HUES6 (cell line): ENCODE results near the gene XYLB.

Experiments
- H3K27ac ChIP-seq: 2 replicates; pipeline ENCODE4 v1.7.0; 2013; ENCODE audit warnings: low read depth, mild to moderate bottlenecking, low read length, inconsistent platforms
- H3K27me3 ChIP-seq: 2 replicates; pipeline ENCODE4 v1.6.1; 2013; ENCODE audit warnings: low read length; ENCODE audit not compliant: control insufficient read depth, insufficient read depth
- H3K36me3 ChIP-seq: 2 replicates; pipeline ENCODE4 v1.6.1; 2013; ENCODE audit warnings: low read length; ENCODE audit not compliant: control insufficient read depth, insufficient read depth
- H3K4me1 ChIP-seq: 2 replicates; pipeline ENCODE4 v1.6.1; 2013; ENCODE audit warnings: low read length; ENCODE audit not compliant: control insufficient read depth, insufficient read depth
- H3K4me3 ChIP-seq: 2 replicates; pipeline ENCODE4 v1.5.1; 2013; ENCODE audit warnings: low read depth, low read length
- H3K9ac ChIP-seq: one replicate; pipeline ENCODE4 v1.6.1; 2013; ENCODE audit warnings: mild to moderate bottlenecking, low read length
- H3K9me3 ChIP-seq: 2 replicates; pipeline ENCODE4 v1.6.1; 2013; ENCODE audit warnings: low read depth, low read length; ENCODE audit not compliant: control insufficient read depth, insufficient read depth

Gene XYLB

DNA sequence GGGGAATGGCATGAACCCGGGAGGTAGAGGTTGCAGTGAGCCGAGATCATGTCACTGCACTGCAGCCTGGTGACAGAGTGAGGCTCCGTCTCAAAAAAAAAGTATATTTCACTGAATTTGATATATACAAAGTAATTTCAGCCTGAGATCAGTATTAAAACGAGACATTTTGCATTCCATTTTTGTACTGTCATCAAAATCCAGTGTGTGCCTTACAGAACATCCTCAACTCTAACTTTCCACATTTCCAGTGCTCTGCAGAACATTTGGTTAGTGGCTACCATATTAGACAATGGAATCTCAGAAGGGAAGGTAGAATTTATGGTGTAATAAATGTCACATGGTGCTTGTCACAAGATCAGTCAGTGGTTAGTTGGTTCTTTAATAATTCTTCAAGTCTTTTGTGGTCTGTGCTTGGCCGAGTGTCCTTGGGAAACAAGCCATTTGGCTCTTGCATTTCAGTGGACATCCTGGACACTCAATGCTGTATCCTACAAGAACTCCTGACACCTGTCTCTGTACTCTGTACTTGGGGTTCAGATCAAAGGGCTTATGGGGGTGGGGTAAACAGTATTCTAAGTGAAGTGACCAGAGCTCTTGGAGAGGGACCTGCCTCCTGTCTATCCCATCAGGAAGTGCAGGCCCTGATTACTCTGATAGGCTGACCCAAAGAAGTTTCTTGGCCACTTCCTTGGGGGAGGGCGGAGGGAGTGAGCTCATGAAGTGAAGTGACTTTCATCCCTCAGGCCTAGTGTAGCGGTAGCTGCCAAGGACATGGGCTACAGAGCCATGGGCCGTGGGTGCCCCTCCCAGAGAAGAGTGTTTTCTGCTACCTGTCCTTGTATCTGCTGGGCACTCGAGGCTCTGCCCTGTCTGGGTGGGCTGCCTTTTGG, 110.8 kb downstream of the XYLB start:
- no peaks in the 10 kb centered on the region for H3K9me3 ChIP-seq

DNA sequence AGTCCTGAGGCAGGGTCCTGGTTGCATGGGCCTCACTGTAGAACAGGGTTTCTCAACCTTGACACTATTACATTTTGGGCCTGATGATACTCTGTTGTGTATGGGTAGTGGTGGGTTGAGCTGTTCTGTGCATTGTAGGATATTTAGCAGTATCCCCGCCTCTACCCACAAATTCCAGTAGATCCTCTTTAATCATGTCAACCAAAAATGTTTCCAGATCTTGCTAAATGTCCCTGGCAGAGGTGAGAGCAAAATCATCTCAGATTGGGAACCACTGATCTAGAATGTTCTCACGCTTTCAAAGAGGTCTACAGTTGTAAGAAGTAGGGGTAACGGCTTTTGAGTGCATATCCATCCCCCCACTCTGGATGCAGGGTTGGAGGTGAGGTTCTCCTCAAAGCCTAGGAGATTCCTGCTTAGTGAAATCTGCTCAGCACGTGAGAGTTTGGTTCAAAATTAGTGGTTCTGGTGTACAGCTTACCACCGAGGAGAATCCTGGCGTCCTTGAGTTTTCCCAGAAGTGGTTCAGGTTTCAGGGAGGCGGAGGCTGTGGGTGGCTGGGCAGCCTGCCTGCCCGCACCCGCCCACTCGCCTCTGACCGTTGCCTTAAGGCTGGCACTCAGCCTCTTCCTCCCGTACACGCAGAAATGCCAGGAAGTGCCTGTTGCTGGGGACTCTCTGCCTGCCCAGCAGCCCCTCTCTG, 112.4 kb downstream of the XYLB start:
- Histone ChIP-seq H3K4me3 (no peak overlapping the region), H3K9me3 (peaks cover 5% of the 10 kb centered on the region; the same call in 1 of the 2 replicates), H3K4me1 (peaks cover 34% of the 10 kb centered on the region), H3K27ac (no peak overlapping the region), H3K9ac (no peak overlapping the region), H3K27me3 (no peaks in the 10 kb centered on the region), H3K36me3 (no peaks in the 10 kb centered on the region)

More for the DNA sequence above, 110.8 kb downstream of the XYLB start:
- no peaks in the 10 kb centered on the region for H3K36me3 ChIP-seq
- H3K4me1 ChIP-seq = peaks cover 40% of the 10 kb centered on the region
- H3K27me3 ChIP-seq = no peaks in the 10 kb centered on the region
- no peak overlapping the region for H3K27ac ChIP-seq
- no peak overlapping the region for H3K4me3 ChIP-seq
- H3K9ac ChIP-seq = no peak overlapping the region

- H3K9me3 ChIP-seq = peaks cover 5% of the 10 kb centered on the region; the same call in 1 of the 2 replicates
- H3K9ac ChIP-seq = no peak overlapping the region
- H3K4me3 ChIP-seq = no peak overlapping the region
- no peaks in the 10 kb centered on the region for H3K27me3 ChIP-seq
- H3K36me3 ChIP-seq = no peaks in the 10 kb centered on the region
- H3K4me1 ChIP-seq = peaks cover 34% of the 10 kb centered on the region
- H3K27ac ChIP-seq = no peak overlapping the region
These were observed 113.0 kb downstream of the XYLB start for GRCh38 chr3:38459499-38460048.

DNA sequence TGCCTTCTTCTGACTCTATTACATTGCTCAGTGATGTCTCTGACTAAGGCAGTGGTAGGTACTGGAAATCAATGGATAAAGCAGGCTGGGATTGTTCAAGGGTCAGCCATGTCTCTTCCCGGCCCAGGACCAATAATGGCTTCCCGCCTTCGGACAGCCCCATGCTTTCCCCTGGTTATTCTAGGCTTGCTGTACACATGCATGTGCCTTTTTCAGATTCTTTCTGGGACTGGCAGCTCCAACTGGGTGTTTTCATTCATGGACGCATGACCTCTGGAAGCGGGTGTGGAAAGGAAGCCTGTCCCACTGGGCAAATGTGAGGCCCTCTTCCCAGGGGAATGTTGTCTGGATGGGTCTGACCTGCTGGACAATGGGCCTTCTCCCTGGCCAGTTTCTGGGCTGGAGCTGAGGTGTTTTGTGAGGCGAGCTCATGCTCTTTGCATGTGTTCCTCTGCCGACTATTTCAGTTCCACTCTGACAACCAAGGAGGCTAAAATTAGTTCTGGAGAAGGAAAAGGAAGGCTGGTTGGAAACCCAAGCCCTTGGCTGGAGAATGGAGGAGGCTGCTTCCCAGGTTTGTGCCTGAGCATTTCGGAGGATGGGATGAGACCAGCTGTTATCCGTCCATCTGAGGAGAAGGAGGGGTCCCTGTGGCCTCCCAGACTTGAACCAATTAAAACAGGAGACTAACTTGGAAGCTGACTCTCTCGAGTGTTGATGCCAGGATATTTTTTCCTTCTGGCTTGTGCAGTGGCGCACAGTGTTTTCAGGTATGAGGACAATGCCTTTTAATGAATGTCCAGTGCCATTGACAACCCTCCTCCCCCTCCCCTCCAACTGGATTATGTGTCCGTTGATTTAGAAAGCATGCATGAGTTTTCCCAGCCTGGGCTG, 114.0 kb downstream of the XYLB start:
- no peaks in the 10 kb centered on the region for H3K36me3 ChIP-seq
- no peak overlapping the region for H3K9ac ChIP-seq
- H3K27ac ChIP-seq = no peak overlapping the region
- peaks cover 34% of the 10 kb centered on the region for H3K4me1 ChIP-seq
- peaks cover 8% of the 10 kb centered on the region; the same call in 1 of the 2 replicates for H3K9me3 ChIP-seq
- H3K27me3 ChIP-seq = no peaks in the 10 kb centered on the region
- no peak overlapping the region for H3K4me3 ChIP-seq
